GM12865 (cell line): ENCODE results near the gene PRKD1.

Source experiments
- DNase-seq: peaks from one replicate; pipeline ENCODE4 v3.0.0; 2010; ENCODE audit warnings: low read depth
- H3K4me3 ChIP-seq: 2 replicates; pipeline ENCODE4 v1.5.1; 2011; ENCODE audit warnings: mild to moderate bottlenecking, low read depth, low read length, control low read depth
- TF ChIP-seq, protein P1 (sequence below): IDR thresholded peaks from 2 replicates; pipeline ENCODE4 v1.5.1; 2011; ENCODE audit warnings: low read length, control low read depth, low read depth, inconsistent platforms; ENCODE audit not compliant: insufficient read depth; ENCODE audit errors: missing control alignments

PRKD1 gene

DNA sequence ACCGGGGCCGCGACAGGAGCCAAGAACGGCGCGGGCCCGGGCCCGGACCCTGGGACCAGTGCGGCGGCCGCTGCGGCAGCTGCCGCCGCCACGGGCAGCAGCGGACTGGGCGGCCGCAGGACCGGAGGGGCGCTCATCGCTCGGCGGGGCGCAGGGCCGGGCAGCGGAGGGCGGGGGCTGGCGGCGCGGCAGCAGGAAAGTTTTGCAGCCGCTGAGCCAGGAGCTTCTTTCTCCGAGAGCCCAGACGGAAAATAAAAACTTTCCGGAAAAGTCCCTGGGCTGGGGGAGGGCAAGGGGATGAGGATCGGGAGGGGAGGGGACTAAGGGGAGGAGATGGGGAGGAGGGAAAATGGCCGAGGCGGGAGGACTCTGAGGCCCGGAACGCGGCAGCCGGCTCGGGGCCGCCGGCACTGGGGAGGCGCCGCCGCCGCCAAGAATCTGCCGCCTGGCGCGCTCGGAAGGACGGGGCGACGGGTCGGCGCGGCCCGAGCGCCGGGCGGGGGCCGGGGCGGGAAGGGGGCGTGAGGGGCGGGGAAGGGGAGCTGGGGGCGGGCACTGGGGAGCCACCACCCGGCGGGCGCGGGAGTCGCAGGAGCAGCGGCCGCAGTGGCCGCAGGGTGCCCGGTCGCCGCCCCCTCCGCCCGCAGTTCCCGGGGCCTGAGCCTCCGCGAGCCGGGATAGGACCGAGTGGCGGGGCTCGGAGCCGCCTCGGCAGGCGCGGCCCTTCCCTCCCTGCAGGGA, at the start of gene PRKD1:
TSS of gene PRKD1 (minus strand) at position 472 of the 741 bp plus-strand sequence.
- no peak for DNase-seq
- no peak within 1 kb of the TSS for H3K4me3 ChIP-seq
- TF ChIP-seq, protein P1, sequence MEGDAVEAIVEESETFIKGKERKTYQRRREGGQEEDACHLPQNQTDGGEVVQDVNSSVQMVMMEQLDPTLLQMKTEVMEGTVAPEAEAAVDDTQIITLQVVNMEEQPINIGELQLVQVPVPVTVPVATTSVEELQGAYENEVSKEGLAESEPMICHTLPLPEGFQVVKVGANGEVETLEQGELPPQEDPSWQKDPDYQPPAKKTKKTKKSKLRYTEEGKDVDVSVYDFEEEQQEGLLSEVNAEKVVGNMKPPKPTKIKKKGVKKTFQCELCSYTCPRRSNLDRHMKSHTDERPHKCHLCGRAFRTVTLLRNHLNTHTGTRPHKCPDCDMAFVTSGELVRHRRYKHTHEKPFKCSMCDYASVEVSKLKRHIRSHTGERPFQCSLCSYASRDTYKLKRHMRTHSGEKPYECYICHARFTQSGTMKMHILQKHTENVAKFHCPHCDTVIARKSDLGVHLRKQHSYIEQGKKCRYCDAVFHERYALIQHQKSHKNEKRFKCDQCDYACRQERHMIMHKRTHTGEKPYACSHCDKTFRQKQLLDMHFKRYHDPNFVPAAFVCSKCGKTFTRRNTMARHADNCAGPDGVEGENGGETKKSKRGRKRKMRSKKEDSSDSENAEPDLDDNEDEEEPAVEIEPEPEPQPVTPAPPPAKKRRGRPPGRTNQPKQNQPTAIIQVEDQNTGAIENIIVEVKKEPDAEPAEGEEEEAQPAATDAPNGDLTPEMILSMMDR = no peak

DNA sequence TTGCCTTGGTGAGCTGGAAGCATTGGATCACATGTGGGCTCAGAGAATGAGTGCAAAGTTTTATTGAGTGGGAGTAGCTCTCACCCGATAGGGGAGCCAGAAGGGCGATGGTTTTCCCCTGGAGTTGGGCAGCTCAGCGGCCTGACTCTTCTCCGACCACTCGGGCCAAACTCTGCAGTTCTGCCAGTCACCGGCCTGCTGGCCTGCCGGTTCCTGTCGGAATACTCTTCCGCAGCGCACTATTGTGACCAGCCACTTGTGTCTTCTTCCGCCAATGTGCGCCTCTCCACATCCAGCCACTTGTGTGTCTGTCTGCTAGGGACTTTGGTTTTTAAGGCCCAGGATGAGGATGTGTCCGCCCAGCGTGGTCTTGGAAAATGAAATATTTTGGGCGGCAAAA, 43.5 kb upstream of the PRKD1 start:
- no peak for DNase-seq
- no peak overlapping the region for H3K4me3 ChIP-seq
- TF ChIP-seq, protein P1 = no peak

DNA sequence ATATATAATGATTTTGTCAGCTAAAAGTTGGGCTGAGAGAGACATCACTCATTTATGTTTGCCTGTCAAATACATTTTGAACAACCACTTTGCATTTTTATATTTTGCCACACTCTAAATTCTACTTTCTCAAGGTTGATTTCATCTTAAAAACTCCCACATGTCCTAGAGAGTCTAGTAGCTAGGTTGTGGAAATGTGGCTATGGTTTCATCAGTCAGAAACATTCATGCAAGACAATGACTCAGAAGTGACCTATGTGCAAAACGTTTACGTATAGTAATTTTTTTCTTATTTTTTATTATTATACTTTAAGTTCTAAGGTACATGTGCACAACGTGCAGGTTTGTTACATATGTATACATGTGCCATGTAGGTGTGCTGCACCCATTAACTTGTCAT, 27.4 kb upstream of the PRKD1 start:
- TF ChIP-seq, protein P1 = no peak

DNA sequence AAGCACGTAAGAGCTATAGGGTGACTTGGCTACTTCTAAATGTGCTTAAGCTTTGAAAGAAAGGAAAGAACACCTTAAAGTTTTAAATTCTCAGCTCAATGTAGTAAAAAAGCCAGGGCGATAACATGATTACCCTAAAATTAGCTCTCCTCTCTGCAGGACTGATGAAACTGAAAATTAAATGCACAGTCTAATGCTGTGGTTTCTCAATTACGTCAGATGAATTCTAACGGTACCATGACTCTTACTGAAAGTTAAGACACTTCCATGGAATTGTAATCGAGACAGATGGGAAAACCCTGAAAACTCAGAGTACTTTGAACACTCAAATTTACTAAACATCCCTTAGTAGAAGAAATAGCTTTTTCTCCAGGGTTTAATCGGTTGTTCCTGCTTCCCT, 25.9 kb upstream of the PRKD1 start:
- no peak for DNase-seq

More for the DNA sequence above, 27.4 kb upstream of the PRKD1 start:
- H3K4me3 ChIP-seq = no peak overlapping the region
- no peak for DNase-seq

DNA sequence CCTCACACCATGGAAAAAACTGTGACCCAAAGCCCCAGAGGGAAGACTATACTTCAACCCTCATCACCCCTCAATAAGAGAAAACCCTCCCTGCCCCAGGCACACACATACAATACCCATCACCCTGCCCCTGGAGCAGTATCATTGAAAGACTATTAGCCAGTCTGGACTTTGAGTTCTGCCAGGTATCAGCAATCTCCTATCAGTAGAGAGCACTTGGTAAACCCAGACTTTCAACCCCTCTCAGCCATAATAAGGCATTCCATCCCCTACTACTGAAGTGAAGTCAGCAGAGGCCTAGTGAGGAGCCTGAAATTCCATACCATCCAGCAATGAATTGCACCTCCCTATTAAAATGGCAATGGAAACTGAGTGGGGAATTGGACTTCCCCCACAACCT, 16.4 kb upstream of the PRKD1 start:
- no peak for DNase-seq
- TF ChIP-seq, protein P1 = no peak
- H3K4me3 ChIP-seq = no peak overlapping the region

More for the DNA sequence above, 25.9 kb upstream of the PRKD1 start:
- no peak overlapping the region for H3K4me3 ChIP-seq
- TF ChIP-seq, protein P1 = no peak

DNA sequence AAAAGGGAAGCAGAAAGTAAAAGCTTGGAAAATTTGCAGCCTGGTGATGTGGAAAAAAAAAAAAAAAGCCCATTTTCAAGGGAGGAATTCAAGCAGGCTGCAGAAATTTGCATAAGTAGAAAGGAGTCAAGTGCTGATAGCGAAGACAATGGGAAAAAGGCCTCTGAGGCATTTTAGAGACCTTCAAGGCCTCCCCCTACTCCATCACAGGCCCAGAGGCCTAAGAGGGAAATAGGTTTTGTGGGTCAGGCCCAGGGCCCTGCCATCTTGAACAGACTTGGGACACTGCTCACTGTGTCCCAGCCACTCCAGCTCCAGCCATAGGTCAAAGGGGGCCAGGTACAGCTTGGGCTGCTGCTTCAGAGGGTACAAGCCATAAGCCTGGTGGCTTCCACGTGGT, 13.8 kb upstream of the PRKD1 start:
- TF ChIP-seq, protein P1 = no peak
- DNase-seq = no peak
- H3K4me3 ChIP-seq = no peak overlapping the region

DNA sequence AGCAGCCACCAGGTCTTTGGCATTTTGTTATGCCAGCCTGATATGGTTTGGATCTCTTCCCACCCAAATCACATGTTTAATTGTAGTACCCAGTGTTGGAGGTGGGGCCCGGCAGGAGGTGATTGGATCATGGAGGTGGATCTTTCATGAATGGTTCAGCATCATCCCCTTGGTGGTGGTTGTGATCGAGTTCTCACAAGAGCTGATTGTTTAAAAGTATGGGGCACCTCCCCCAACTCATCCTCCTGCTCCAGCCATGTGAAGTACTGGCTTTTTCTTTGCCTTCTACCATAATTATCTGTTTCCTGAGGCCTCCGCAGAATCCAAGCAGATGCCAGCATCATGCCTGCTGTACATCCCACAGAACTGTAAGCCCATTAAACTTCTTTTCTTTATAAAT, 12.8 kb upstream of the PRKD1 start:
- no peak overlapping the region for H3K4me3 ChIP-seq
- TF ChIP-seq, protein P1 = no peak
- no peak for DNase-seq
